ENCODE results near the gene NYNRIN.

- TF ChIP-seq POLR2A (IDR thresholded peaks at IDR 0.05) (no peak), CTCF (IDR thresholded peaks at IDR 0.05) (no peak)
These were observed 1.4 kb downstream of the NYNRIN start for GRCh38 chr14:24399999-24400718.
